Mesodermal cell (in vitro differentiated cells): ENCODE data around the gene GMPR.

ENCODE experiments used
- H3K27ac ChIP-seq: 2 replicates; pipeline ENCODE4 v1.7.0; 2013; ENCODE audit warnings: mild to moderate bottlenecking, low read depth, low read length, moderate library complexity; ENCODE audit not compliant: severe bottlenecking
- H3K36me3 ChIP-seq: 2 replicates; pipeline ENCODE4 v1.7.1; 2013; ENCODE audit warnings: mild to moderate bottlenecking, low read length, moderate library complexity; ENCODE audit not compliant: control insufficient read depth, insufficient read depth
- H3K4me1 ChIP-seq: one replicate; pipeline ENCODE4 v1.7.1; 2013; ENCODE audit warnings: mild to moderate bottlenecking, low read length; ENCODE audit not compliant: insufficient read depth, control insufficient read depth, poor library complexity, severe bottlenecking
- H3K4me3 ChIP-seq: 2 replicates; pipeline ENCODE4 v1.7.0; 2013; ENCODE audit warnings: low read length, control low read depth, mild to moderate bottlenecking; ENCODE audit not compliant: insufficient read depth, poor library complexity, severe bottlenecking; ENCODE audit errors: extremely low read depth
- H3K9me3 ChIP-seq: 2 replicates; pipeline ENCODE4 v1.7.1; 2013; ENCODE audit warnings: mild to moderate bottlenecking, low read length, moderate library complexity; ENCODE audit not compliant: control insufficient read depth
- WGBS, 2 experiments: methylation state at CpG; one replicate each; pipeline ENCODE4 v1.1.5; 2013; ENCODE audit warnings: missing lambda C conversion rate in 2 of 2; ENCODE audit not compliant: insufficient coverage in 2 of 2; 5-methylcytosine and 5-hydroxymethylcytosine counted together

Gene GMPR

DNA sequence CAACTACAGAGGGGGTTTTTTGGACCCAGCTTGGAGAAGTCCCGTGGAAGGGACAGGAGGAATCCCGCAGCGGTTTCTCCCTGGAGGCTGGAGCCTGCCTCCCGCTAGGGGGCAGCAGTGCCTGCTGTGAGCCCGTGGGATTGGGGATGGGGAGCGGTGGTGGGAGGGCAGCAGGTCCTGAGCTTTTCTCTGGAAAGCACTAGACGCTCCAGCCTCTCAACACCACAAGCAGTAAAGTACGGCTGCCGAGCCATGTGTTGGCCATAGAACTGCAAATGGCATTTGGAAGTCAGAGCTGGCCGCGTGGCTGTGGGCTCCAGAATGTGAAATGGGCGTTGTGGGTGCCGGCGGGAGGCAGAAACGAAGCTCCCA is 47.8 kb downstream of the GMPR start:
- Histone ChIP-seq H3K27ac (no peak overlapping the region), H3K4me3 (no peak overlapping the region), H3K9me3 (no peaks in the 10 kb centered on the region), H3K36me3 (no peaks in the 10 kb centered on the region), H3K4me1 (peaks cover 5% of the 10 kb centered on the region)
- 50 to 67% methylated on average over 10 to 12 of the region's 15 CpGs for WGBS, 2 experiments

GRCh38 chr6:16288163-16288562 is 49.8 kb downstream of the GMPR start:
- Histone ChIP-seq H3K4me1 (peaks cover 4% of the 10 kb centered on the region), H3K9me3 (no peaks in the 10 kb centered on the region), H3K4me3 (no peak overlapping the region), H3K27ac (no peak overlapping the region), H3K36me3 (no peaks in the 10 kb centered on the region)
- 85 to 95% methylated on average over 6 to 24 of the region's 26 CpGs for WGBS, 2 experiments

DNA sequence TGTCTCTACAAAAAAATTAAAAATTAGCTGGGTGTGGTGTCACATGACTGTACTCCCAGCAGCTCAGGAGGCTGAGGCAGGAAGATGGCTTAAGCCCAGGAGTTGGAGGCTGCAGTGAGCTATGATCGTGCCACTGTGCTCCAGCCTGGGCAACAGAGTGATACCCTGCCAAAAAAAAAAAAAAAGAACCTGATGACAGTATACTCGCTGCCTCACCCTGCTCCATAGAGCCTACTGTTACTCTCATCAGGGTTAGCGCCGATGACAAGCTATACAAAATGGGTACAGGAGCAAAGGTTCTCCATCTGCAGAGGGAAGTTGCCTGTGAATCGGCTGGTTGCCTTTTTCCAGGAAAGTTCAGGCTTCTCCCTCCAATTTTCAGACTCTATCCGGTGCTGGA is 53.4 kb downstream of the GMPR start:
- WGBS, 2 experiments = 90 to 96% methylated on average over 4 of the region's 6 CpGs
- H3K4me3 ChIP-seq = no peak overlapping the region
- no peaks in the 10 kb centered on the region for H3K9me3 ChIP-seq
- H3K36me3 ChIP-seq = peaks cover 11% of the 10 kb centered on the region
- no peaks in the 10 kb centered on the region for H3K4me1 ChIP-seq
- H3K27ac ChIP-seq = no peak overlapping the region

- Histone ChIP-seq H3K4me3 (no peak overlapping the region), H3K36me3 (peaks cover 12% of the 10 kb centered on the region), H3K9me3 (no peaks in the 10 kb centered on the region), H3K27ac (no peak overlapping the region), H3K4me1 (no peaks in the 10 kb centered on the region)
- 90 to 93% methylated on average over 4 to 5 of the region's 5 CpGs for WGBS, 2 experiments
These were observed 54.0 kb downstream of the GMPR start for GRCh38 chr6:16292432-16292831.

DNA sequence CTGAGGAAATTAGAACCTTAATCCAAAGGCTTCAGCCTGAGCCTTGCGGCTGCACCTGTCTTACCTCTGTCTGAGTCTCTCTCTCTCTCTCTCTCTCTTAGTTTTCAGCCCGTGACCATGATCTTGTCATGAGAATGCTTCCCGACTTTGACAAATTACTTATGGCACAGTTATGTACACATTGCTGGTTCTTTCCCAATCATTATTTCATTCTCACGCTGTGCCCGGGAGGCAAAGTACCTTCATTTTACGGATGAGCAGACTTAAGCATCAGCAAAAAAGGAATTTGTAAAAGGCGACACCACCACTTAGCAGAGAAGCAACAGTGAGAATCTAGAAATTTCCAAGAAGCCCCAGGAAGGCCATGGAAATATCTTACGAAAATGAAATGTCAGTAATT is 54.6 kb downstream of the GMPR start:
- H3K27ac ChIP-seq = no peak overlapping the region
- H3K4me1 ChIP-seq = no peaks in the 10 kb centered on the region
- H3K36me3 ChIP-seq = peaks cover 15% of the 10 kb centered on the region
- no peaks in the 10 kb centered on the region for H3K9me3 ChIP-seq
- 91 to 92% methylated on average over 8 of the region's 8 CpGs for WGBS, 2 experiments
- H3K4me3 ChIP-seq = no peak overlapping the region

- Histone ChIP-seq H3K36me3 (peaks cover 19% of the 10 kb centered on the region), H3K9me3 (no peaks in the 10 kb centered on the region), H3K27ac (no peak overlapping the region), H3K4me3 (no peak overlapping the region), H3K4me1 (no peaks in the 10 kb centered on the region)
- WGBS, 2 experiments = 89 to 97% methylated on average over 7 to 9 of the region's 10 CpGs
These were observed 56.0 kb downstream of the GMPR start for GRCh38 chr6:16294371-16294770.

DNA sequence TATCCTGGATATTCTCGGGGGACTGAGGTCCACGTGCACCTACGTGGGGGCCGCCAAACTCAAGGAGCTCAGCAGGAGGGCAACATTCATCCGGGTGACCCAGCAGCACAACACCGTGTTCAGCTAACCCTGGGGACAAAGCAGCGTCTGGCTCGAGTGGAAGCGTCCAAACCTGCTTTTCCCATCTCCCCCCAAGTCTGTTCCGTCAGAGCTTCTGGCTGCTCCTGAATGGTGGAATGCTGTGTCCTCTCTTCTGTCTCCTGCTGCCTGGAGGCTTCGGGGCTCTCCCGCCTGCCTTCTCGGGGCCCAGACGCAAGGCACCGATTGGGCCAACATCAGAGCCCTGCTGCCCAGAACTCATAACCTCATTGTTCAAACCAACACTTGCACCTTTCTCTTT is 56.7 kb downstream of the GMPR start:
- Histone ChIP-seq H3K36me3 (peaks cover 19% of the 10 kb centered on the region), H3K9me3 (no peaks in the 10 kb centered on the region), H3K27ac (no peak overlapping the region), H3K4me3 (no peak overlapping the region), H3K4me1 (no peaks in the 10 kb centered on the region)
- 88 to 92% methylated on average over 14 to 15 of the region's 15 CpGs for WGBS, 2 experiments

DNA sequence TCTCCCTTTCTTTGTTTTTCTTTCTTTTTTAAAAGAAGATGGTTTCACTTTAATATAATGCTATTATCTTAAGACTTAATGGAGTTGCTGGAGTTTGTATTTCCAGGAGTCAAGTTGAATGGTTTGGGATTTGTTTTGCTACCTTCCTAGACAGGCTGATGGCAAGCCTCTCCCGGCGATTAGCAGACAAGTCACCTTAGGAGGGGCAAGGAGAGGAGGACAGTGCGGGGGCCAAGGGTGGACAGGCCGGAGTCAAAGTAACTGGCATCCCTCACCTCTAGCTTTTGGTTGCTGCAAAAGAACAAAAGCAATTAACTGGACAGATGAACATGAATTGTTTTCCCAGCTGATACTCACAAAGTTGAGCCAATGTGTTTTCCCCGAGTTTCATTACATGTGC is 57.1 kb downstream of the GMPR start:
- no peak overlapping the region for H3K4me3 ChIP-seq
- H3K4me1 ChIP-seq = no peaks in the 10 kb centered on the region
- H3K27ac ChIP-seq = no peak overlapping the region
- H3K36me3 ChIP-seq = peaks cover 19% of the 10 kb centered on the region
- no peaks in the 10 kb centered on the region for H3K9me3 ChIP-seq
- 90 to 93% methylated on average over 5 of the region's 5 CpGs for WGBS, 2 experiments

- Histone ChIP-seq H3K36me3 (peaks cover 19% of the 10 kb centered on the region), H3K9me3 (no peaks in the 10 kb centered on the region), H3K27ac (no peak overlapping the region), H3K4me1 (no peaks in the 10 kb centered on the region), H3K4me3 (no peak overlapping the region)
- 96 to 97% methylated on average over 7 of the region's 7 CpGs for WGBS, 2 experiments
These were observed 57.8 kb downstream of the GMPR start for GRCh38 chr6:16296061-16296670.

- peaks cover 18% of the 10 kb centered on the region for H3K36me3 ChIP-seq
- H3K4me3 ChIP-seq = no peak overlapping the region
- H3K9me3 ChIP-seq = no peaks in the 10 kb centered on the region
- H3K27ac ChIP-seq = no peak overlapping the region
- WGBS, 2 experiments = 87 to 96% methylated on average over 3 of the region's 3 CpGs
- H3K4me1 ChIP-seq = no peaks in the 10 kb centered on the region
These were observed 61.5 kb downstream of the GMPR start for GRCh38 chr6:16299861-16300260.

DNA sequence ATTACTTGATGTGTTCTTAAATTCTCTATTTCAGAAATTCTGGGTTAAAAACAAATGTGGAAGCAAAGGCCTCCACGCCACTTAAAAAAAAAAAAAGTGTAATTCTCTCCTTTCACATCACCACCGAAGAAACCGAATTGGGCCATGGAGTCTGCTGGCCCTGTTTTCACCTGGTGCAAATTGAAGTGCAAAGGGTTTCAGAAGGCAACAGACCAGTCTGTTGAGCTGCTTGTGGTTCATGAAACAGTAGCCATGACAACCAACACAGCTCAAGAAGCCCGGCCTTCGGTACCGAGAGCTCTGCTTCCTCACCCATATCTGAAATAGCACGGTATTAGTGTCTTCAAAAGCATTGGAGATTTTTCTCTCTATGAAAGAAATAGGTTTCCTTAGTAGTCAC is 63.1 kb downstream of the GMPR start:
- no peaks in the 10 kb centered on the region for H3K4me1 ChIP-seq
- H3K4me3 ChIP-seq = no peak overlapping the region
- 76 to 78% methylated on average over 4 of the region's 7 CpGs for WGBS, 2 experiments
- peaks cover 8% of the 10 kb centered on the region for H3K36me3 ChIP-seq
- H3K9me3 ChIP-seq = no peaks in the 10 kb centered on the region
- H3K27ac ChIP-seq = no peak overlapping the region
